NT2/D1 (cell line): ENCODE results near the gene PCMTD2.

ENCODE experiments used
- DNase-seq: peaks from one replicate; pipeline ENCODE4 v3.0.0-alpha.2; 2011; ENCODE audit warnings: low read depth, low spot score
- H3K27me3 ChIP-seq: 2 replicates; pipeline ENCODE4 v1.6.0; 2011; ENCODE audit warnings: mild to moderate bottlenecking; ENCODE audit not compliant: insufficient read length, insufficient read depth
- H3K36me3 ChIP-seq: 2 replicates; pipeline ENCODE4 v1.6.1; 2011; ENCODE audit warnings: mild to moderate bottlenecking, low read length, mixed read lengths; ENCODE audit not compliant: insufficient read depth, insufficient read length
- H3K4me1 ChIP-seq: 2 replicates; pipeline ENCODE4 v1.5.1; 2011; ENCODE audit not compliant: insufficient read depth, insufficient read length
- H3K4me3 ChIP-seq: 2 replicates; pipeline ENCODE4 v1.5.1; 2011; ENCODE audit warnings: low read depth; ENCODE audit not compliant: insufficient read length
- H3K9ac ChIP-seq: 2 replicates; pipeline ENCODE4 v1.6.0; 2011; ENCODE audit warnings: low read depth; ENCODE audit not compliant: insufficient read length
- H3K9me3 ChIP-seq: 2 replicates; pipeline ENCODE4 v1.5.1; 2011; ENCODE audit warnings: mild to moderate bottlenecking, low read length; ENCODE audit not compliant: insufficient read depth
- SUZ12 ChIP-seq: IDR thresholded peaks from 2 replicates; pipeline ENCODE4 v1.6.1; 2011; ENCODE audit not compliant: insufficient read length, insufficient read depth; ENCODE audit errors: extremely low read depth
- YY1 ChIP-seq: IDR thresholded peaks from 2 replicates; pipeline ENCODE4 v1.6.1; 2011; ENCODE audit not compliant: insufficient read length, insufficient read depth
- ZNF274 ChIP-seq: IDR thresholded peaks from 2 replicates; pipeline ENCODE4 v1.6.1; 2011; ENCODE audit warnings: mild to moderate bottlenecking, low read depth, low read length

The PCMTD2 gene

GRCh38 chr20:64241061-64241460 lies 14.5 kb upstream of the PCMTD2 start:
- peaks cover 10% of the 10 kb centered on the region; the same call in 1 of the 2 replicates for H3K9me3 ChIP-seq
- TF ChIP-seq YY1 (no peak), ZNF274 (no peak), SUZ12 (no peak)
- no peaks in the 10 kb centered on the region for H3K36me3 ChIP-seq
- peaks cover 4% of the 10 kb centered on the region for H3K4me1 ChIP-seq
- H3K4me3 ChIP-seq: no peak overlapping the region
- no peaks in the 10 kb centered on the region for H3K27me3 ChIP-seq
- DNase-seq: no peak
- H3K9ac ChIP-seq: no peak overlapping the region

DNA sequence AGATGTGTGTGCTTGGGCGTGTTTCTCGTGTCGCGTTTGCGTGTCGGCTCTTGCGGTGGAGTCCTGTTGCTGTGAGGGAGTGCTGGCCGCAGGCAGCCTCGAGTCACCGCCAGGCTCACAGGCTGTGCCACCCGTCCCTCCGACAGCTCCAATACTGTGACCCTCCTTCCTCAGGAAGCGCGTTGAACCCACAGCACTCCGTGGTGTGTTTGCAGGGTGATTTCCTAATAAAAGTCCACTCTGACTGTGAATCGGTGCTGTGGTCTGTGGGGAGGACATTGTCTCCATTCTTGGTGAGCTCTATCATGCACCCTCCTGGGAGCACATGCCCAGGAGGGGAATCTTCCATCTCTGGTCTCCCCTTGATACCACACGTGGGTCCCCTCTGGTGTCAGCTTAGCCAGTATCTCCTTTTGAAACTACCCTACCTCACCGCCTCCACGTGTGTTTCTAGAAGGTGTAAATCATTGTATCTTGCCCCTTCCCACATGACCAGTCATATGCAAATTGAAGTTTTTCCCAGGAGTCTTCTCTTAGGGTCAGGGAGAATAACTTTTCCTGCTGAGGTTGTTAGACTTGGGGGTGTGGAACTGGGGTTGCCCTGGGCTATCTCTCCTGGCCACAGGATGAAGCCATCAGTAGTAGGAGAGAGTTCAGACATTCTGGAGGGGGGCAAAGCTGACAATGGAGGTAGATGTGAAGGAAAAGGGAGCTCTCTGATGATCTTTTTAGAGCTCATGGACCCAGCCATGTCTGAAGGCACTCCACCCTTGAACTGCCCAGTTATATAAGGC lies 13.3 kb upstream of the PCMTD2 start:
- H3K9ac ChIP-seq: no peak overlapping the region
- peaks cover 10% of the 10 kb centered on the region; the same call in 1 of the 2 replicates for H3K9me3 ChIP-seq
- no peak overlapping the region for H3K4me3 ChIP-seq
- no peak for DNase-seq
- peaks cover 4% of the 10 kb centered on the region for H3K4me1 ChIP-seq
- no peaks in the 10 kb centered on the region for H3K36me3 ChIP-seq
- TF ChIP-seq YY1: no peak
- no peak for TF ChIP-seq SUZ12
- no peak for TF ChIP-seq ZNF274
- no peaks in the 10 kb centered on the region for H3K27me3 ChIP-seq

DNA sequence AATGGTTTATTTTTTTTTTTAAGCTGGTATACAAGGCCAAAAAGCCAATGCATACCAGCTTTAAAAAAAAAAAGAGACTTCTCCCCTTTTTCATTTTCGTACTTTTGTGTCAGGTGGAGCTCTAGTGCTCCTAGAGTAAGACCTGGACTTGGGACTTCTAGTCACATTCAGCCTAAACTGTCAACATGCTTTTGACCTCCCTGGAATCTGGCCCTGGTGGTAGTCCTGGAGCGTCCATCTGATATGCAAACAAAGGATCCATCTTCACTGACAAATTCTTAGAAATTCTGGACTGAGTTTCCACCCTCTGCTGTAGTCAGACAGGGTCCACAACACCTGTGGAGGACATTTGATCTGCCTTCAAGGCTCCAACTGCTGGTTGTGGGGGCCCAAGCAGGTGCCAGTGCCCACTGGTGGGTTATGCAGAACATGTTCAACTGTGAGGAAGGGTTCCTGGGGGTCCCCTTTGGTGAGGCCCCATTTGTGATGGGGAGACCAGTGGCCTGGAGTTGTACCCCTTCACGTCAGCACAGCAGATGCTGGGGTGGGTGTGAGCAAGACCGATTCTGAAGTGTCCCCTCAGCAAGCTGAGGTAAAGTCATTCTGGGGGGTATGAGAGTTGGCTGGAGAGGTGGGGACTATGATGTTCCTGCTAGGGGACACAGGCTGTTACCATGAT lies 12.6 kb upstream of the PCMTD2 start:
- H3K9me3 ChIP-seq: peaks cover 10% of the 10 kb centered on the region; the same call in 1 of the 2 replicates
- no peaks in the 10 kb centered on the region for H3K36me3 ChIP-seq
- H3K4me1 ChIP-seq: peaks cover 4% of the 10 kb centered on the region
- no peak for TF ChIP-seq ZNF274
- no peak overlapping the region for H3K4me3 ChIP-seq
- no peak for DNase-seq
- H3K27me3 ChIP-seq: no peaks in the 10 kb centered on the region
- H3K9ac ChIP-seq: no peak overlapping the region

DNA sequence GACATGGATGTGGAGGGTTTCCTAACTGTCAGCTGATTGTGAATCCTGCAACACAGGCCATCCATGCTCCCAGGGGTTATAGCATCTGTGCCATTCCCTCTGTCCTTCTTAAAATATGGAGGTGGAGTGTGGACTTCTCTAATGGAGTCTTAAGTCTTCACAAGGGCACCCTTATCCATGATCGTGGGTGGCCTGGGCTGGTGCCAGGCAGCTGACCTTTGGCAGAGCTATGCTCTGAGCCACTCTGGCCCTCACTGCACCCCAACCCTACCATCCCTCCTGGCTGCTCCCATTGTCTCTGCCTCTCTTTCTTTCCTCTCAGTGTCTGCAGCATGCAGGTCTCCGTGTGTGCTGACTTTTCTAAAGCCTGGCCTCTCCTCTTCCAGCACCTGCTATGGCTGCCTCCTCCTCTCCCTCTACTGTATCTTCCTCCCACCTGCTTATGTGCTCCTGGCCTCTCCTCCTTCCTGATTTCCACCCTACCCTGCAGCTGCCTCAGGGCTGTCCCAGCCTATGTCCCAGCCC lies 11.2 kb upstream of the PCMTD2 start:
- TF ChIP-seq SUZ12 (no peak), YY1 (no peak)
- no peaks in the 10 kb centered on the region for H3K36me3 ChIP-seq
- no peak for DNase-seq
- H3K4me1 ChIP-seq: peaks cover 4% of the 10 kb centered on the region
- peaks cover 10% of the 10 kb centered on the region; the same call in 1 of the 2 replicates for H3K9me3 ChIP-seq
- H3K4me3 ChIP-seq: no peak overlapping the region
- no peak overlapping the region for H3K9ac ChIP-seq
- no peaks in the 10 kb centered on the region for H3K27me3 ChIP-seq

GRCh38 chr20:64244870-64245603 lies 10.5 kb upstream of the PCMTD2 start:
- no peak for DNase-seq

DNA sequence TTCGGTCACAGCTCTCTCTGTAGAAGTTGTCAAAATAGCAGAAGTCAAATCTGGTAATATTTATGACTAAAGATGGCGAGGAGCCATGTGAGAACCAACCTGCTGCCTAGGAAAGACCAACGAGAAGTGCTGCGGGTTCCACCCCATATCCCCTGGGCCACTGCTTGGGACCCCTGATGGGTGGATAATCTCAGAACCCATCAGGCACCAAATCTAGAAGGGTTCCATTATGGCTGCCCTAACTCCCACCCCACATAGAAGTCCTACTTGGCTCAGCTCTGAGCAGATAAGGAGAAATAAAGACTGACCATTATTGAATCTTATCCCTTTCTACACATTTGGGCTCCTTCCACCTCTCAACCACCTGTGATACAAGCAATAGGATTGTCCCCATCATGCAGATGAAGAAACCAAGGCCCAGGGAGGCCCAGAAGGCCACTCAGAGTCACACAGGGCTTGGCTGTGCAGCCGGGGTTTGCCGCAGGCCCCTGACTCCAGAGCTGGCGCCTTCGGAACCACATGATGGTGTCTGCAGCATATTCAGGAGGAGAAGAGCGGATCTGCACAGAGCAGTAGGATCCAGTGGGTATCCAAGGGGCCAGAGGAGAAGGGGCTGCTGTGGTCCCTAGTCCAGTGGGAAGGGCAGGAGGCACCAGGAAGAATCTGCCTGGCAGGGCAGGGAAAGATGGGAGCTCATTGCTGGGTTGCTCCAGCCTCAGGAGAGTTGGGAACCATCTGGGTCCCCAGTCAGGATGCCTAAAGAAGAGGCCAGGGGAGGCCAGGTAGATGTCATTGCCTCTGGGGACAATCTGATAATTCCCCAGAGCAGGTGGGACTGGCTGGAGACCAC lies 9.6 kb upstream of the PCMTD2 start:
- H3K9ac ChIP-seq: no peak overlapping the region
- H3K4me1 ChIP-seq: peaks cover 4% of the 10 kb centered on the region
- no peak overlapping the region for H3K4me3 ChIP-seq
- no peak for DNase-seq
- H3K36me3 ChIP-seq: no peaks in the 10 kb centered on the region
- TF ChIP-seq YY1 (no peak), ZNF274 (no peak), SUZ12 (no peak)
- H3K9me3 ChIP-seq: no peaks in the 10 kb centered on the region; the same call in 1 of the 2 replicates
- no peaks in the 10 kb centered on the region for H3K27me3 ChIP-seq

More at GRCh38 chr20:64244870-64245603, 10.5 kb upstream of the PCMTD2 start:
- TF ChIP-seq ZNF274 (no peak), SUZ12 (no peak), YY1 (no peak)
- H3K9me3 ChIP-seq: peaks cover 7% of the 10 kb centered on the region; the same call in 1 of the 2 replicates
- H3K4me1 ChIP-seq: peaks cover 4% of the 10 kb centered on the region
- no peak overlapping the region for H3K9ac ChIP-seq
- no peaks in the 10 kb centered on the region for H3K36me3 ChIP-seq
- H3K4me3 ChIP-seq: no peak overlapping the region
- H3K27me3 ChIP-seq: no peaks in the 10 kb centered on the region
